ENCODE results near the gene CTPS1. TPM values are rescaled to one million over a fixed set of nuclear protein-coding genes. Genes with fewer than 3 reads are reported as not detected.

Gene CTPS1
- polyA plus RNA-seq, 4 donors = 26.2 to 36.3 (median 29.5) TPM

GRCh38 chr1:40966417-40966816, 13.1 kb upstream of the CTPS1 start:
- DNase-seq (ENCODE audit: low read depth in 4 of 4, low spot score in 3 of 4) = no peak

- DNase-seq (ENCODE audit: low read depth in 4 of 4, low spot score in 3 of 4) = no peak
Observed at GRCh38 chr1:40969445-40969844, 10.1 kb upstream of the CTPS1 start.

- DNase-seq (ENCODE audit: low read depth in 4 of 4, low spot score in 3 of 4) = no peak
Observed at GRCh38 chr1:40971966-40972365, 7.5 kb upstream of the CTPS1 start.

GRCh38 chr1:40973912-40974311, 5.6 kb upstream of the CTPS1 start:
- no peak for DNase-seq (ENCODE audit: low read depth in 4 of 4, low spot score in 3 of 4)

GRCh38 chr1:40974945-40975344, 4.6 kb upstream of the CTPS1 start:
- DNase-seq (ENCODE audit: low read depth in 4 of 4, low spot score in 3 of 4) = no peak

- no peak for DNase-seq (ENCODE audit: low read depth in 4 of 4, low spot score in 3 of 4)
Observed at GRCh38 chr1:40976952-40977690, 2.4 kb upstream of the CTPS1 start.

GRCh38 chr1:40977716-40978115, 1.8 kb upstream of the CTPS1 start:
- DNase-seq (ENCODE audit: low read depth in 4 of 4, low spot score in 3 of 4) = no peak

GRCh38 chr1:40978886-40979240, 633 bp upstream of the CTPS1 start:
- DNase-seq (ENCODE audit: low read depth in 4 of 4, low spot score in 3 of 4) = no peak

GRCh38 chr1:40980068-40980452, 564 bp downstream of the CTPS1 start:
- DNase-seq (ENCODE audit: low read depth in 4 of 4, low spot score in 3 of 4) = peak in 1 of 4 donors; percentile 3

GRCh38 chr1:40980453-40981121, 1.1 kb downstream of the CTPS1 start:
- DNase-seq (ENCODE audit: low read depth in 4 of 4, low spot score in 3 of 4) = peak in 1 of 4 donors; percentile 2

- DNase-seq (ENCODE audit: low read depth in 4 of 4, low spot score in 3 of 4) = peak in 1 of 4 donors; percentile 1
Observed at GRCh38 chr1:40981691-40982448, 2.4 kb downstream of the CTPS1 start.

GRCh38 chr1:40982721-40983120, 3.2 kb downstream of the CTPS1 start:
- no peak for DNase-seq (ENCODE audit: low read depth in 4 of 4, low spot score in 3 of 4)

GRCh38 chr1:40983286-40983685, 3.8 kb downstream of the CTPS1 start:
- no peak for DNase-seq (ENCODE audit: low read depth in 4 of 4, low spot score in 3 of 4)

- no peak for DNase-seq (ENCODE audit: low read depth in 4 of 4, low spot score in 3 of 4)
Observed at GRCh38 chr1:40984066-40984465, 4.6 kb downstream of the CTPS1 start.

- no peak for DNase-seq (ENCODE audit: low read depth in 4 of 4, low spot score in 3 of 4)
Observed at GRCh38 chr1:40984531-40984930, 5.0 kb downstream of the CTPS1 start.

GRCh38 chr1:40985161-40985560, 5.7 kb downstream of the CTPS1 start:
- DNase-seq (ENCODE audit: low read depth in 4 of 4, low spot score in 3 of 4) = no peak

- no peak for DNase-seq (ENCODE audit: low read depth in 4 of 4, low spot score in 3 of 4)
Observed at GRCh38 chr1:40985875-40986274, 6.4 kb downstream of the CTPS1 start.

GRCh38 chr1:40986328-40986783, 6.9 kb downstream of the CTPS1 start:
- no peak for DNase-seq (ENCODE audit: low read depth in 4 of 4, low spot score in 3 of 4)

- no peak for DNase-seq (ENCODE audit: low read depth in 4 of 4, low spot score in 3 of 4)
Observed at GRCh38 chr1:40986956-40987355, 7.5 kb downstream of the CTPS1 start.

- no peak for DNase-seq (ENCODE audit: low read depth in 4 of 4, low spot score in 3 of 4)
Observed at GRCh38 chr1:40987439-40988276, 8.2 kb downstream of the CTPS1 start.

GRCh38 chr1:40988280-40988679, 8.8 kb downstream of the CTPS1 start:
- no peak for DNase-seq (ENCODE audit: low read depth in 4 of 4, low spot score in 3 of 4)

All from left renal pelvis (tissue), 4 donors.